GM12892 (cell line): ENCODE measurements around the gene ATXN1.

Source experiments
- DNase-seq: peaks from one replicate; pipeline ENCODE4 v3.0.0; 2011; ENCODE audit not compliant: insufficient read length
- FAIRE-seq: peaks from 2 replicates; lab custom pipeline; 2011; peaks lifted over from hg19 to GRCh38; lab: Jason Lieb, UNC
- POLR2A ChIP-seq: IDR thresholded peaks from 2 replicates; pipeline ENCODE4 v1.6.1; 2011; ENCODE audit warnings: low read depth, low read length, control low read depth
- POLR2AphosphoS5 ChIP-seq: IDR thresholded peaks from 2 replicates; pipeline ENCODE4 v1.6.1; 2011; ENCODE audit warnings: low read depth, low read length, control low read depth
- TAF1 ChIP-seq: IDR thresholded peaks from 2 replicates; pipeline ENCODE4 v1.6.1; 2011; ENCODE audit warnings: low read depth, mild to moderate bottlenecking, control low read depth, low read length, borderline replicate concordance

The ATXN1 gene

DNA sequence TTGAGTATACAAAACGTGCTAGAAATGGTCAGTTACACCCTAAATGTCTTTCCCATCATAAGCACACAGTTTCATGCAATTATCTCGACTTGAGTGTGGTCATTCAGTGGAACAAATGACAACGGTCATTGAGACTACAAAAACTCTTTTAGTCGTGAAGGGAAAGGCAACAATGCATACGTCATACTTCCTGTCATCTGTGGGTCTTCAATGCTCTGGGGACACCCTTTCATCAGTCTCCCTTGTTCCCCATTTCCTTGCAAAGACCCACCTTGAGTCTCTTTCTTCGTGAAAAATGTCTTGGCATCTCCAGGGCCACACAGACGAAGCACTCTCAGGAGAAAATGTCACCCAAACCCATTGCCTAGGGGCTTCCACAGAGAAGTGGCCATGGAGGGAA lies 284.4 kb downstream of the ATXN1 start:
- DNase-seq (no peak), FAIRE-seq (peak; percentile 78)
- TF ChIP-seq POLR2A (no peak; the same call in 1 of the 2 replicates), TAF1 (no peak)

- FAIRE-seq (peak; percentile 5), DNase-seq (no peak)
- TF ChIP-seq TAF1 (no peak), POLR2A (no peak), POLR2AphosphoS5 (no peak)
Measured at GRCh38 chr6:16475494-16475781, 285.8 kb downstream of the ATXN1 start.

DNA sequence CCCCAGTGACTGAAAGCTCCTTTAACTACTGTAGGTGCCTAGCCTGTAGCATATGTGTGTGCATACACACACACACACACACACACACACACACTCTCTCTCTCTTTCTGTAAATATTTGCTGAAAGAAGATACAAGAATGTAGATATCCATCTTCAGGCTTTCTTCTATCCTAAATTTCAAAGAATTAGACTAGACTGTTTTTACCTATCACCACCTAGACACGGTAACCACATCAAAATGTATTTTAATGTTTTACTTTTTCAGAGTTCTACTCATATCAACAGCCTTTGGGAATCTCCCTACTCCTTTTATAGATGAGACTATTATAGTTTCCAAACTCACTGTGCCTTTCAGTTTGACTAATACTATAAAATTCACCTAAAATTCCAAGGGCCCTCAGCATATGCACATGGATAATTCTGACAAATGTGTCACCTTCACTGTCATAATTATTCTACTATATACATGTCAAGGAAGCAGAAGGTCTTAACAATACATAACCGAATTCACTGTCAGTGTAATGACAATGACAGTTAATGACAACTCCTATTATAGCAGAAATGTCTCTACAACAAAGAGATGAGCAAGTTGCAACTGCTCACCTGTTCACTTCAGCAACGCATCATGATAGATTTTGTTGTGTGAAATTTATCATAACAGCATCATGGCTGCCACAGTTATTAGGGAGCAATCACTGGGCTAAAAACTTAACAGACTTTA lies 286.3 kb downstream of the ATXN1 start:
- FAIRE-seq (peak; percentile 91), DNase-seq (no peak)
- no peak for TF ChIP-seq POLR2AphosphoS5
- no peak for TF ChIP-seq TAF1
- TF ChIP-seq POLR2A, result no peak

GRCh38 chr6:16473908-16474771 lies 287.1 kb downstream of the ATXN1 start:
- TF ChIP-seq TAF1 (0 out of 2 replicates have a peak, but pooled peaks have one; percentile 2), POLR2A (peak; percentile 55; the same call in 1 of the 2 replicates), POLR2AphosphoS5 (peak; percentile 61; the same call in 1 of the 2 replicates)
- no peak for DNase-seq
- FAIRE-seq, result peak; percentile 91

DNA sequence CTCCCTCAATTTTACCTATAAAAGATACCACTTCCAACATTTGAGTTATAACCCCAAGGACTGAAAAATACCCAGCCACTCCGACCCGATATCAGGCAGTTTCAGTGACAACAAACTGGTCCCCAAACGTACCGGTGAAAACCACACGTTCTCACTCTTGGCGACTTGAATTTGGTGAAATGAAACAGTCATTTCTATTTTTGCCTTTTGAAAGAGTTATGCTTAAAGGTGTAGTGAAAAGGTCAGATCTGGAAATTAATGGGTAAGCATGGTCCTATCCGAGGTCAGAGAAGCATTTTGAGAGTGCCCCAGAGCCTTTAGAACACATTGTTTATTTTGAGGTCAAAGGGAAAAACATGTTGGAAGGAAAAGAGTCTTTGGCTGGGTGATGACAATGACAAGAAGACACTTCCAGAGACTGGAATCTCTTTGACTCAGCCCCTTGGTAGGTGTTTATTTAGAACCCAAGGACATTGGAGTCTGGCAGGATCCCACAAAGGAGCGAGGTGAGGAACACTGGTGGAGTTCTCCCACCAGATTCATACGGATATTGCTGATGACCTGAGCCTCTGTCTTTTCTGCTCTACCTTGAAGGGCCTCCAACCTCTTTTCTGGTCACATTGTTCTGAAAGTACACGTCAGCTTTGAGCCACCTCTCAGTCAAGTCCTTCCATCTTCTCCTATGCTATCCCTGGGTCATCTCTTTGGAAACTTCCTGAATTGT lies 287.9 kb downstream of the ATXN1 start:
- TF ChIP-seq TAF1 (no peak), POLR2AphosphoS5 (no peak)
- no peak for DNase-seq
- FAIRE-seq, result peak; percentile 93

DNA sequence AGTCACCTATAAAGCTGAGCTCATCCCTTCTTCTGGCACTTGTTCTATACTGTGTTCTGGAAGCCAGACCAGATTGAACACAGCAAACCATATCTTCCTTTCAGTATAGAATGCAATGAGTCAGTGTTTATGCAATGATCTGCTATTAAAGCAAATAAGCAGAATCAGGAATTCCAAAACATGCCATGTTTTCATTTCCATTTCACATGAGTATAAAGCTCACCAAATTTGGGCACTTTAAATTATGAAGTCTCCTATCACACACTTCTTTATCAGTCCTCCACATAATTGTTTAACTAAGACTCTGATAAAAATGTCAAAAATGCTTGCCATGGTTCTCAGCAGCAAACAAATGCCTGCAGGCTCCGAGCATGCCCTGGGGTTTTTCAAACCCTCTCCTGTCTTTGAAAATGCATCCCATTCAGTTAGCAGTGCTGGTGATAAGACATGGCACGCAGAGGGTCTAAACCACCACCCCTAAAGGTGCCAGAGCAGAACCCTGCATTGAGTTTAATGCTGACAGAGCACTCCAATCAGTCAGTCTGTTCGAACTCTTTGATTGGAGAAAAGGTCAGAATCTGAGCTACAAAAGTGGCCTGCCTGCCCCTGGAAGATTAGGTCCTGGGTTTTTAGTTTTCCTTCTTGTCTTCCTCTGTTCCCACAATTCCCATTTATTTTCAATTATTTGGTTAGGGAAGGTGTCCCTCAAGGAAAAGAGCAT lies 288.8 kb downstream of the ATXN1 start:
- FAIRE-seq (peak; percentile 80), DNase-seq (no peak)
- TF ChIP-seq TAF1, result no peak
- no peak for TF ChIP-seq POLR2A
- TF ChIP-seq POLR2AphosphoS5, result no peak

DNA sequence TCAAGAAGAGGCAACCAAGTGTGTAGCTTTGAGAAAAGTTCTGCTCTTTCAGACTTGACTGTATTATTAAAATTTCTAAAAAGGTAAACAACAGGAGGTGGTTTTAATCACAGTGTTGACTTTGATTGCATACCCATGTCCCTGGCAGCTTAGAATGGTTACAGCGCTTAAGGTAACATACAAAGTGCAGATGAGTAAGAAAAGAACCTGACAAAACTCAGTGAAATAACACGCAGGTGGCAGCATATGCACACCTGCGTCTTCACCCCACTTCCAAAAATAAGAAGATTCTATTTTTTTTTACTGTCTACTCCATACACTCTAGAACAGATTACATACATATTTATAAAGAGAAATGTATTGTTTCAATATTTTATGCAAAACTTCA lies 289.4 kb downstream of the ATXN1 start:
- TF ChIP-seq POLR2A (no peak; the same call in 1 of the 2 replicates), TAF1 (no peak), POLR2AphosphoS5 (no peak)
- no peak for DNase-seq
- FAIRE-seq, result no peak

- FAIRE-seq, result peak; percentile 97
- DNase-seq, result no peak
- TF ChIP-seq POLR2AphosphoS5, result peak; percentile 32
- TF ChIP-seq POLR2A, result 0 out of 2 replicates have a peak, but pooled peaks have one; percentile 11
- no peak for TF ChIP-seq TAF1
Measured at GRCh38 chr6:16471222-16471909, 289.9 kb downstream of the ATXN1 start.

DNA sequence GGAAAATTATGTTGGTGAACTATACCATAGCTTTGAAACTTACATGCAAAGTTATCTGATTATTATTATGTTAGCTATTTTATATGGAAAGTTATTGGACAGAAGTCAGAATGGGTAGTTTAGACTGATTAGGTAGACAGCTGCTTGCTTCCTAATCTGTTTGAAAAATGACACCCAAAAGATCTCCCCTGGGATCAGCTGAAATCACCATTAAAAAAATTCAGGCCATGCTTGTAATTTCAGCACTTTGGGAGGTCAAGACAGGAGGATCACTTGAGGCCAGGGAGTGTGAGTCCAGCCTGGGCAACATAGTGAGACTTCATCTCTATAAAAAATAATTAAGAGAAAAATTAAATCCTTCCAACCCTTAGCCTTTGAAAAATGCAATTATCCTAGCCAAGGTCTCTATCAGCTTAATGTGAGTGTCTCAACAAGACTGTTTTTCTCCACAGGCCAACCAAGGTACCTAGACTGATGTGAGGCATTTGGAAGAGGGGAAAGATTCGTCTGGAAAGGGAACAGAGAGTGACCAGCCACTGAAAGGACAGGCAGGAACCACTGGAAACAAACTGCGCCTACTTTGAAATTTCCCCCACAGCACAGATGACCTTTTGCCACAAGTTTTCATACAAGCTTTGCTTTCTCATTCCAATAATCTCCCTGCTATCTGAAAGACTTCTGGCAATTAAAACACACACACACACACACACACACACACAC lies 290.6 kb downstream of the ATXN1 start:
- FAIRE-seq, result no peak
- TF ChIP-seq TAF1 (no peak), POLR2A (no peak), POLR2AphosphoS5 (no peak)
- DNase-seq, result no peak
